Loucy (cell line): ENCODE measurements around the gene RNF145.

ENCODE experiments used
- CTCF ChIP-seq: fragments of 200-600 bp; sonication (generic); conservative IDR thresholded peaks from 2 replicates; pipeline ENCODE4 v1.5.1; 2014; ENCODE audit warnings: mild to moderate bottlenecking, antibody characterized with exemption, low read length
- EZH2phosphoT487 ChIP-seq: fragments of 200-600 bp; IDR thresholded peaks from 2 replicates; pipeline ENCODE4 v1.6.1; 2018; ENCODE audit warnings: antibody characterized with exemption, mild to moderate bottlenecking, moderate library complexity, borderline replicate concordance

DNA sequence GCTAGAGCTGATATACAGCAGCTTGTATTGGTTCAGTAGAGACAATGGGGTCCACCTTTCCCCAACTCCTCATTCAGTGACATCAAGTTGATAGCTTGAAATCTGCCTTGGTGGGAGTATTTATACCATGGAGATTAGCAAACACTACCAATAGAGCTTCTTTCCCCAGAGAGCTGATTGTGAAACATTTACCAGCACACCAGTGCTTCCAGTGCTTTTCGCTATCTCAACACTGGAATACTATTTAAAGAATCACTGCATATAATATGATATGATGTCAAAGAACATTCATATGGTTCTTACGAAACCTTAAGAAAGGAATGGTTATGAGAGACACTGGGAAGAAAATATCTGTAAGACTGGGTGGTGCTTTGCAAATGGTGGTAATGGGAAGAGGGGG is 21.8 kb upstream of the RNF145 start:
- no peak for TF ChIP-seq CTCF
- TF ChIP-seq EZH2phosphoT487, result no peak
